Naive B cell (primary cell): ENCODE measurements around the gene WNT3. TPM values are rescaled to one million over a fixed set of nuclear protein-coding genes. Genes with fewer than 3 reads are reported as not detected.
"Not testable (repeated sequence)": the region's sequence is repeated elsewhere in the genome, so short reads cannot be mapped to it uniquely, and the experiment has no call there.

Experiments used
- ATAC-seq, 2 donors: fragments of 150-1000 bp; cut with Tn5 transposase; 2 replicates each; pipeline ENCODE4 v1.10.0; 2021; ENCODE audit warnings: low read depth in 2 of 2, mild to moderate bottlenecking in 2 of 2, moderate library complexity in 2 of 2
- DNase-seq: peaks from one replicate; pipeline ENCODE4 v3.0.0; 2022
- H3K27ac Mint-ChIP-seq, 6 donors: one replicate each; pipeline ENCODE4 v1.8.0; 2020 to 2022; ENCODE audit warnings: mild to moderate bottlenecking in 6 of 6, mixed read lengths in 6 of 6, moderate library complexity in 5 of 6, inconsistent platforms in 2 of 6
- H3K27me3 Mint-ChIP-seq, 3 donors: one replicate each; pipeline ENCODE4 v1.8.0; 2021 to 2022; ENCODE audit warnings: mixed read lengths in 3 of 3, mild to moderate bottlenecking in 1 of 3
- H3K36me3 Mint-ChIP-seq, 2 donors: one replicate each; pipeline ENCODE4 v1.8.0; 2020 to 2022; ENCODE audit warnings: mixed read lengths in 2 of 2, inconsistent platforms in 1 of 2, mild to moderate bottlenecking in 1 of 2
- H3K4me1 Mint-ChIP-seq, 3 donors: one replicate each; pipeline ENCODE4 v1.8.0; 2020 to 2022; ENCODE audit warnings: mixed read lengths in 3 of 3, inconsistent platforms in 1 of 3, mild to moderate bottlenecking in 1 of 3, moderate library complexity in 1 of 3
- H3K4me3 Mint-ChIP-seq, 8 donors: one replicate each; pipeline ENCODE4 v1.8.0; 2020 to 2022; ENCODE audit warnings: mild to moderate bottlenecking in 8 of 8, mixed read lengths in 8 of 8, moderate library complexity in 8 of 8, inconsistent platforms in 2 of 8
- H3K9me3 Mint-ChIP-seq, 7 donors: one replicate each; pipeline ENCODE4 v1.8.0; 2020 to 2022; ENCODE audit warnings: mixed read lengths in 7 of 7, mild to moderate bottlenecking in 5 of 7, inconsistent platforms in 2 of 7, moderate library complexity in 1 of 7
- polyA plus RNA-seq, 6 donors: library from polyadenylated mRNA; unstranded; fragments of 300-500 nt; fragmentation: Illumina TruSeq; gene quantifications; one replicate each; pipeline ENCODE4 v1.2.3, GENCODE V29; 2021; ENCODE audit warnings: low read depth in 6 of 6

WNT3 gene
- polyA plus RNA-seq, 6 donors from 2014 or later = 0.06 to 0.73 (median 0.17) TPM; not detected in 2

- no peak for ATAC-seq
- no peak for DNase-seq
- H3K36me3 Mint-ChIP-seq = no peaks in the 10 kb centered on the region
- H3K27ac Mint-ChIP-seq = peak overlapping the region in 1 of 6 donors; percentile 28
- peak overlapping the region; percentile 22 to 90 (median 71) for H3K4me3 Mint-ChIP-seq
- no peaks in the 10 kb centered on the region for H3K9me3 Mint-ChIP-seq
- peaks cover 13 to 23% (median 21%) of the 10 kb centered on the region in 3 donors for H3K4me1 Mint-ChIP-seq
- H3K27me3 Mint-ChIP-seq = peaks cover 77 to 91% (median 81%) of the 10 kb centered on the region in 3 donors
Observed at GRCh38 chr17:46850688-46851028, 32.2 kb upstream of the WNT3 start.

- Mint-ChIP-seq H3K9me3 (peaks cover 0 to 6% (median 2%) of the 10 kb centered on the region in 7 donors), H3K4me1 (peaks cover 13 to 31% (median 27%) of the 10 kb centered on the region in 3 donors), H3K27me3 (peaks cover 60 to 89% (median 88%) of the 10 kb centered on the region in 3 donors), H3K36me3 (peaks cover 1 to 2% of the 10 kb centered on the region in 2 donors), H3K4me3 (peak overlapping the region in 1 of 8 donors; percentile 74), H3K27ac (no peak overlapping the region)
- no peak for ATAC-seq
- no peak for DNase-seq
Observed at GRCh38 chr17:46848534-46848933, 30.0 kb upstream of the WNT3 start.

- H3K4me1 Mint-ChIP-seq = peaks cover 10 to 27% (median 26%) of the 10 kb centered on the region in 3 donors
- no peak overlapping the region for H3K4me3 Mint-ChIP-seq
- no peak overlapping the region for H3K27ac Mint-ChIP-seq
- H3K27me3 Mint-ChIP-seq = peaks cover 60 to 89% (median 88%) of the 10 kb centered on the region in 3 donors
- ATAC-seq = no peak
- DNase-seq = no peak
- H3K9me3 Mint-ChIP-seq = peaks cover 4 to 17% (median 12%) of the 10 kb centered on the region in 7 donors
- peaks cover 11 to 13% of the 10 kb centered on the region in 2 donors for H3K36me3 Mint-ChIP-seq
Observed at GRCh38 chr17:46847204-46848191, 29.0 kb upstream of the WNT3 start.

GRCh38 chr17:46842835-46843234 is 24.3 kb upstream of the WNT3 start:
- Mint-ChIP-seq H3K4me3 (peak overlapping the region in 1 of 8 donors; percentile 5), H3K36me3 (peaks cover 11 to 20% of the 10 kb centered on the region in 2 donors), H3K9me3 (peaks cover 6 to 26% (median 21%) of the 10 kb centered on the region in 7 donors), H3K27ac (peak overlapping the region in 1 of 6 donors; percentile 32), H3K4me1 (peaks cover 5 to 19% (median 9%) of the 10 kb centered on the region in 3 donors), H3K27me3 (peaks cover 47 to 77% (median 71%) of the 10 kb centered on the region in 3 donors)
- ATAC-seq (no peak), DNase-seq (no peak)

GRCh38 chr17:46841561-46842379 is 23.3 kb upstream of the WNT3 start:
- Mint-ChIP-seq H3K4me3 (peak overlapping the region in 3 of 8 donors; percentile 12 to 40 (median 25)), H3K27ac (no peak overlapping the region), H3K9me3 (peaks cover 6 to 26% (median 21%) of the 10 kb centered on the region in 7 donors), H3K27me3 (peaks cover 37 to 73% (median 60%) of the 10 kb centered on the region in 3 donors), H3K36me3 (peaks cover 11 to 20% of the 10 kb centered on the region in 2 donors), H3K4me1 (peaks cover 5 to 15% (median 9%) of the 10 kb centered on the region in 3 donors)
- DNase-seq (no peak), ATAC-seq (no peak)

- ATAC-seq, H3K4me3 Mint-ChIP-seq, H3K27ac Mint-ChIP-seq, DNase-seq: not testable (repeated sequence)
- Mint-ChIP-seq H3K27me3 (peaks cover 35 to 69% (median 50%) of the 10 kb centered on the region in 3 donors), H3K4me1 (peaks cover 10 to 15% (median 14%) of the 10 kb centered on the region in 3 donors), H3K9me3 (peaks cover 6 to 26% (median 21%) of the 10 kb centered on the region in 7 donors), H3K36me3 (peaks cover 11 to 20% of the 10 kb centered on the region in 2 donors)
Observed at GRCh38 chr17:46840596-46840995, 22.1 kb upstream of the WNT3 start.

GRCh38 chr17:46839211-46839610 is 20.7 kb upstream of the WNT3 start:
- Mint-ChIP-seq H3K4me1 (peaks cover 7 to 10% (median 8%) of the 10 kb centered on the region in 3 donors), H3K27ac (peak overlapping the region in 1 of 6 donors; percentile 45), H3K36me3 (peaks cover 11 to 20% of the 10 kb centered on the region in 2 donors), H3K4me3 (no peak overlapping the region), H3K27me3 (peaks cover 35 to 66% (median 41%) of the 10 kb centered on the region in 3 donors), H3K9me3 (peaks cover 6 to 24% (median 21%) of the 10 kb centered on the region in 7 donors)
- DNase-seq (no peak), ATAC-seq (no peak)

GRCh38 chr17:46837521-46837920 is 19.0 kb upstream of the WNT3 start:
- no peak for DNase-seq
- peaks cover 26 to 59% (median 28%) of the 10 kb centered on the region in 3 donors for H3K27me3 Mint-ChIP-seq
- peak overlapping the region in 2 of 6 donors; percentile 44 to 72 for H3K27ac Mint-ChIP-seq
- H3K9me3 Mint-ChIP-seq = peaks cover under 1 to 12% (median 10%) of the 10 kb centered on the region in 7 donors
- H3K4me3 Mint-ChIP-seq = no peak overlapping the region
- H3K36me3 Mint-ChIP-seq = peaks cover 0 to 8% of the 10 kb centered on the region in 2 donors
- H3K4me1 Mint-ChIP-seq = peaks cover 7 to 10% (median 8%) of the 10 kb centered on the region in 3 donors
- ATAC-seq = no peak

GRCh38 chr17:46836500-46836899 is 18.0 kb upstream of the WNT3 start:
- Mint-ChIP-seq H3K4me1 (peaks cover 7 to 10% (median 8%) of the 10 kb centered on the region in 3 donors), H3K4me3 (no peak overlapping the region), H3K27me3 (peaks cover 21 to 57% (median 23%) of the 10 kb centered on the region in 3 donors), H3K36me3 (peaks cover 0 to 6% of the 10 kb centered on the region in 2 donors), H3K9me3 (peaks cover 0 to 11% (median 6%) of the 10 kb centered on the region in 7 donors), H3K27ac (peak overlapping the region in 1 of 6 donors; percentile 90)
- DNase-seq = no peak
- ATAC-seq = no peak

GRCh38 chr17:46834846-46835245 is 16.4 kb upstream of the WNT3 start:
- peak overlapping the region in 1 of 6 donors; percentile 26 for H3K27ac Mint-ChIP-seq
- no peak for ATAC-seq
- peaks cover 5 to 6% (median 5%) of the 10 kb centered on the region in 3 donors for H3K4me1 Mint-ChIP-seq
- H3K27me3 Mint-ChIP-seq = peaks cover 4 to 46% (median 12%) of the 10 kb centered on the region in 3 donors
- H3K9me3 Mint-ChIP-seq = peaks cover 0 to 6% (median under 1%) of the 10 kb centered on the region in 7 donors
- no peak for DNase-seq
- no peak overlapping the region for H3K4me3 Mint-ChIP-seq
- H3K36me3 Mint-ChIP-seq = no peaks in the 10 kb centered on the region

GRCh38 chr17:46833840-46834208 is 15.3 kb upstream of the WNT3 start:
- peaks cover 0 to 2% (median 0%) of the 10 kb centered on the region in 7 donors for H3K9me3 Mint-ChIP-seq
- no peak for ATAC-seq
- H3K4me1 Mint-ChIP-seq = peaks cover 5 to 6% (median 5%) of the 10 kb centered on the region in 3 donors
- H3K27ac Mint-ChIP-seq = peak overlapping the region in 1 of 6 donors; percentile 62
- no peak overlapping the region for H3K4me3 Mint-ChIP-seq
- peaks cover 0 to 41% (median 12%) of the 10 kb centered on the region in 3 donors for H3K27me3 Mint-ChIP-seq
- H3K36me3 Mint-ChIP-seq = no peaks in the 10 kb centered on the region
- DNase-seq = no peak

GRCh38 chr17:46832945-46833839 is 14.7 kb upstream of the WNT3 start:
- no peak overlapping the region for H3K4me3 Mint-ChIP-seq
- peaks cover 5 to 6% (median 5%) of the 10 kb centered on the region in 3 donors for H3K4me1 Mint-ChIP-seq
- peaks cover 0 to 42% (median 12%) of the 10 kb centered on the region in 3 donors for H3K27me3 Mint-ChIP-seq

More at GRCh38 chr17:46832945-46833839, 14.7 kb upstream of the WNT3 start:
- no peak for ATAC-seq
- no peaks in the 10 kb centered on the region for H3K36me3 Mint-ChIP-seq
- no peak for DNase-seq
- peaks cover 0 to 2% (median 0%) of the 10 kb centered on the region in 7 donors for H3K9me3 Mint-ChIP-seq
- no peak overlapping the region for H3K27ac Mint-ChIP-seq
